HG02759 (cell line): ENCODE results near the gene VWCE.

Source experiments
- ATAC-seq: cut with Tn5 transposase; IDR thresholded peaks from one replicate; pipeline ENCODE4 v1.9.1; 2021; ENCODE audit warnings: mild to moderate bottlenecking, moderate library complexity; ENCODE audit not compliant: unreplicated experiment

The VWCE gene

GRCh38 chr11:61287338-61287977 is 7.7 kb downstream of the VWCE start:
- ATAC-seq, result no peak

GRCh38 chr11:61283613-61284012 is 11.5 kb downstream of the VWCE start:
- no peak for ATAC-seq

- no peak for ATAC-seq
These were observed 13.4 kb downstream of the VWCE start for GRCh38 chr11:61281581-61282250.

GRCh38 chr11:61280883-61281580 is 14.1 kb downstream of the VWCE start:
- no peak for ATAC-seq

GRCh38 chr11:61279934-61280659 is 15.0 kb downstream of the VWCE start:
- no peak for ATAC-seq

- no peak for ATAC-seq
These were observed 17.1 kb downstream of the VWCE start for GRCh38 chr11:61278001-61278470.

- ATAC-seq, result no peak
These were observed 17.7 kb downstream of the VWCE start for GRCh38 chr11:61277186-61278000.

- ATAC-seq, result no peak
These were observed 19.9 kb downstream of the VWCE start for GRCh38 chr11:61275191-61275590.

- no peak for ATAC-seq
These were observed 21.0 kb downstream of the VWCE start for GRCh38 chr11:61274084-61274483.

- no peak for ATAC-seq
These were observed 21.7 kb downstream of the VWCE start for GRCh38 chr11:61273178-61274078.

GRCh38 chr11:61272731-61273130 is 22.4 kb downstream of the VWCE start:
- ATAC-seq, result no peak

- no peak for ATAC-seq
These were observed 24.6 kb downstream of the VWCE start for GRCh38 chr11:61270354-61271076.

- ATAC-seq, result no peak
These were observed 26.4 kb downstream of the VWCE start for GRCh38 chr11:61268588-61269250.

- no peak for ATAC-seq
These were observed 27.7 kb downstream of the VWCE start for GRCh38 chr11:61267437-61267841.

- no peak for ATAC-seq
These were observed 28.5 kb downstream of the VWCE start for GRCh38 chr11:61266602-61267001.

- no peak for ATAC-seq
These were observed 29.8 kb downstream of the VWCE start for GRCh38 chr11:61265357-61265756.

GRCh38 chr11:61264795-61265194 is 30.3 kb downstream of the VWCE start:
- ATAC-seq, result no peak

- ATAC-seq, result no peak
These were observed 30.7 kb downstream of the VWCE start for GRCh38 chr11:61264371-61264770.
